Measurements from ENCODE around the gene SIM2.

The SIM2 gene

GRCh38 chr21:36716387-36716786 is 17.5 kb downstream of the SIM2 start:
- DNase-seq (ENCODE audit: low spot score), result no peak

- no peak for DNase-seq (ENCODE audit: low spot score)
These were observed 17.9 kb downstream of the SIM2 start for GRCh38 chr21:36716836-36717235.

- DNase-seq (ENCODE audit: low spot score), result no peak
These were observed 19.1 kb downstream of the SIM2 start for GRCh38 chr21:36717976-36718375.

- peak; percentile 83 for DNase-seq (ENCODE audit: low spot score)
These were observed 20.1 kb downstream of the SIM2 start for GRCh38 chr21:36718951-36719501.

- no peak for DNase-seq (ENCODE audit: low spot score)
These were observed 20.7 kb downstream of the SIM2 start for GRCh38 chr21:36719614-36720013.

GRCh38 chr21:36721817-36722216 is 22.9 kb downstream of the SIM2 start:
- no peak for DNase-seq (ENCODE audit: low spot score)

- no peak for DNase-seq (ENCODE audit: low spot score)
These were observed 23.8 kb downstream of the SIM2 start for GRCh38 chr21:36722370-36723368.

- DNase-seq (ENCODE audit: low spot score), result no peak
These were observed 24.5 kb downstream of the SIM2 start for GRCh38 chr21:36723371-36723881.

- DNase-seq (ENCODE audit: low spot score), result no peak
These were observed 25.7 kb downstream of the SIM2 start for GRCh38 chr21:36724660-36725059.

- DNase-seq (ENCODE audit: low spot score), result no peak
These were observed 27.0 kb downstream of the SIM2 start for GRCh38 chr21:36725793-36726386.

- no peak for DNase-seq (ENCODE audit: low spot score)
These were observed 29.0 kb downstream of the SIM2 start for GRCh38 chr21:36727866-36728265.

- no peak for DNase-seq (ENCODE audit: low spot score)
These were observed 29.6 kb downstream of the SIM2 start for GRCh38 chr21:36728371-36729111.

GRCh38 chr21:36729310-36729970 is 30.5 kb downstream of the SIM2 start:
- DNase-seq (ENCODE audit: low spot score), result no peak

- no peak for DNase-seq (ENCODE audit: low spot score)
These were observed 31.7 kb downstream of the SIM2 start for GRCh38 chr21:36730291-36731281.

- DNase-seq (ENCODE audit: low spot score), result no peak
These were observed 33.3 kb downstream of the SIM2 start for GRCh38 chr21:36732217-36732616.

- no peak for DNase-seq (ENCODE audit: low spot score)
These were observed 33.8 kb downstream of the SIM2 start for GRCh38 chr21:36732761-36733160.

- no peak for DNase-seq (ENCODE audit: low spot score)
These were observed 34.9 kb downstream of the SIM2 start for GRCh38 chr21:36733857-36734256.

- DNase-seq (ENCODE audit: low spot score), result no peak
These were observed 35.7 kb downstream of the SIM2 start for GRCh38 chr21:36734367-36735200.

- no peak for DNase-seq (ENCODE audit: low spot score)
These were observed 36.2 kb downstream of the SIM2 start for GRCh38 chr21:36735201-36735515.
